GM13977 (cell line): ENCODE results near the gene LDHD.
"Not testable (repeated sequence)": the region's sequence is repeated elsewhere in the genome, so short reads cannot be mapped to it uniquely, and the experiment has no call there.

Experiments used
- DNase-seq: peaks from one replicate; pipeline ENCODE4 v3.0.0; 2012; ENCODE audit warnings: low spot score
- CTCF ChIP-seq: IDR thresholded peaks from 2 replicates; pipeline ENCODE4 v1.5.1; 2012; ENCODE audit warnings: mild to moderate bottlenecking, control low read depth; ENCODE audit not compliant: insufficient read depth; ENCODE audit errors: extremely low read depth, missing control alignments
- in situ Hi-C: fragments of 300-500 bp; cut with MboI; formaldehyde crosslinking; loops from one replicate; pipeline ENCODE4 v1.12.0; 2022; ENCODE audit warnings: low sequenced_read_pairs, low pct_unique_long_range_greater_than_20kb, mixed read lengths, inconsistent platforms; ENCODE audit not compliant: unreplicated experiment

Gene LDHD

GRCh38 chr16:75093598-75094540 is 22.7 kb downstream of the LDHD start:
- no peak for DNase-seq
- TF ChIP-seq CTCF: no peak
- in situ Hi-C loops: no loop called here

GRCh38 chr16:75092777-75093176 is 23.8 kb downstream of the LDHD start:
- no peak for DNase-seq
- in situ Hi-C loops: no loop called here
- TF ChIP-seq CTCF: no peak

DNA sequence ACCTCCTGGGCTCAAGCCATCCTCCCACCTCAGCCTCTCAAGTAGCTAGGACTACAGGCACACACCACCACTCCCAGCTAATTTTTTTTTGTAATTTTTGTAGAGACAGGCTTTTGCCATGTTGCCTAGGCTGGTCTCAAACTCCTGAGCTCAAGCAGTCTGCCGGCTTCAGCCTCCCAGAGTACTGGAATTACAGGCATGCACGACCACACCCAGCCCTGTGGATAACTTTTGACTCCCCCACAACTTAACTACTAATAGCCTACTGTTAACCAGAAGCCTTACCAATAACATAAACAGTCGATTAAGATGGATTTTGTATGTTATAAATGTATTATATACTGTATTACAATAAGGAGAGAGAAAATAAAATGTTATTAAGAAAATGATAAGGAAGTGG is 25.0 kb downstream of the LDHD start:
- in situ Hi-C loops, DNase-seq: not testable (repeated sequence)

GRCh38 chr16:75090899-75091298 is 25.7 kb downstream of the LDHD start:
- in situ Hi-C loops, DNase-seq: not testable (repeated sequence)

GRCh38 chr16:75089486-75090202 is 26.9 kb downstream of the LDHD start:
- DNase-seq: no peak
- TF ChIP-seq CTCF: no peak
- in situ Hi-C loops: no loop called here

DNA sequence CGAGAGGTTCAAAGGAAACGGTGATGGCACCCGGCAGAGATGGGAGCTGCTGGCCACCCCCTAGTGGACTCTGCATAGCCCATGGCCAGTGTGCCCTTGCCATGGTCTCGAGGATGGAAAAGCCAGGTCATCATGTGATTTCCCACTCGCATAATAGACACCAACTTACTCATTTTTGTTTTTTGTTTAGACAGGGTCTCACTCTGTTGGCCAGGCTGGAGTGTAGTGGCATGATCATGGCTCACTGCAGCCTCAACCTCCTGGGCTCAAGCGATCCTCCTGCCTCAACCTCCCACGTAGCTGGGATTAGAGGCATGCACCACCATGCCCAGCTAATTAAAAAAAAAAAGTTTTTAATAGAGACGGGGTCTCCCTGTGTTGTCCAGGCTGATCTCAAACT is 27.6 kb downstream of the LDHD start:
- in situ Hi-C loops: no loop called here
- DNase-seq: no peak
- no peak for TF ChIP-seq CTCF

- in situ Hi-C loops: no loop called here
- TF ChIP-seq CTCF: no peak
- no peak for DNase-seq
Measured at GRCh38 chr16:75088216-75088615, 28.4 kb downstream of the LDHD start.
